Psoas muscle (tissue), 8 donors: ENCODE measurements around the gene RBM4. TPM values are rescaled to one million over a fixed set of nuclear protein-coding genes. Genes with fewer than 3 reads are reported as not detected.

Experiments
- ATAC-seq, 4 donors: fragments of 200-7000 bp; cut with Tn5 transposase; one replicate each; pipeline ENCODE4 v1.9.1; 2020; ENCODE audit warnings: moderate library complexity in 3 of 4, mild to moderate bottlenecking in 2 of 4
- DNase-seq, 2 donors: peaks; one replicate each; pipeline ENCODE4 v3.0.0-alpha.2; 2020
- H3K27ac ChIP-seq: fragments of 200-600 bp; one replicate; pipeline ENCODE4 v1.8.0; 2022
- H3K27me3 ChIP-seq, 3 donors: fragments of 200-600 bp in 1 of 3; one replicate each; pipeline versions ENCODE4 v1.6.1 to v1.8.0; 2013 to 2022; ENCODE audit warnings: low read length in 2 of 3, mild to moderate bottlenecking in 2 of 3, moderate library complexity in 1 of 3; ENCODE audit not compliant: insufficient read depth in 3 of 3
- H3K36me3 ChIP-seq, 2 donors: fragments of 200-600 bp in 1 of 2; one replicate each; pipeline versions ENCODE4 v1.6.1 to v1.8.0; 2013 to 2022; ENCODE audit warnings: low read depth in 1 of 2, mild to moderate bottlenecking in 1 of 2, moderate library complexity in 1 of 2; ENCODE audit not compliant: insufficient read depth in 1 of 2
- H3K4me1 ChIP-seq: fragments of 200-600 bp; one replicate; pipeline ENCODE4 v1.8.0; 2022
- H3K4me3 ChIP-seq: fragments of 200-600 bp; one replicate; pipeline ENCODE4 v1.8.0; 2022; ENCODE audit warnings: mild to moderate bottlenecking
- H3K9me3 ChIP-seq: fragments of 200-600 bp; one replicate; pipeline ENCODE4 v1.8.0; 2022
- WGBS, 3 donors: extraction: QIAGEN DNeasy Blood & Tissue Kit; methylation state at CpG; one replicate each; pipeline versions ENCODE4 v1.1.6 to v1.1.7; 2013; 5-methylcytosine and 5-hydroxymethylcytosine counted together
- intact Hi-C, 2 donors: fragments of 100-400 bp; cut with DNase I; formaldehyde crosslinking; loops; one replicate each; pipeline versions ENCODE4 v1.11.0 to v1.14.2; 2022
- polyA plus RNA-seq, 3 donors: library from polyadenylated mRNA; stranded (reverse); fragments of 200-250 nt; gene quantifications; one replicate each; pipeline ENCODE4 v1.2.3, GENCODE V29; 2013
- total RNA-seq, 4 donors: library from RNA; stranded (reverse); fragmentation: NEBNext Ultra II Directional in 2 of 4; extraction: Animal tissue kit (Norgen Biotek cat#: 25700) in 2 of 4; gene quantifications; one replicate each; pipeline versions ENCODE4 v1.2.1 to v1.2.4, GENCODE V29; 2021 to 2023
- TF ChIP-seq, protein P1 (sequence below): fragments of 200-600 bp; IDR thresholded peaks from one replicate; pipeline ENCODE4 v1.8.0; 2022; ENCODE audit warnings: antibody characterized with exemption
- donor health status: healthy with polysubstance abuse.
- donor health status: DM: no; HTN: no; CAD: no; lungs with moderate emphysema.
- donor health status: Bipolar disorder and iron deficiency.
- donor health status: healthy.
- donor health status: DM: yes; HTN: yes; CAD: no.
- donor health status: DM: no; HTN: no; CAD: no.
- donor health status: DM: no; HTN: no; CAD: no.
- donor health status: DM: yes; HTN: yes; CAD: no.

RBM4 gene
- total and polyA plus RNA-seq, 7 donors: 54.5 to 80.8 (median 63.5) TPM

DNA sequence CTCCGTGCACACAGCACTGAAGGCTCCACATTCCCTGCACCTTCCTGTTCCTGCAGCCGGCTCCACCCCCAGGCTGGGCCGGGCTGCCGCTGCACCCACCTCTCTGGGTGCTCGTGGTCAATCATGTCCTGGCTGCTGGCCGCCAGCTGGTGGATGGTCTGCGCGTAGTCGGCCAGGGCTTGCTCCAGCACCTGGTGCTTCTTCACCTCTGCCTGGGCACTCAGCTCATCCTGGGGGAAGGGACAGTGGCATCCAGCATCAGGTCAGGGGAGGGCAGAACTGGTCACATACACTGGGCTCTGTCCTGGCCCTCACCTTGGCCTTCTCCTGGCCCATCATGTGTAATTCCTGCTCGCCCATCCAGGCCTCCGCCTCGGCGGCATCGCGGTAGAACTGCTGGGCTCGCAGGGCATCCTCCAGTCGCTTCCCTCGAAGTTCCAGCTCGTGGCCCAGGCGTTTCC, 54.4 kb downstream of the RBM4 start:
- ATAC-seq (no peak), DNase-seq (no peak)
- intact Hi-C loops: loop anchor here in 1 of 2 donors (2.0 to 5.0 kb wide), 2 partner anchors 142 to 189 kb away; no protein-coding TSS in a partner anchor
- TF ChIP-seq, protein P1, sequence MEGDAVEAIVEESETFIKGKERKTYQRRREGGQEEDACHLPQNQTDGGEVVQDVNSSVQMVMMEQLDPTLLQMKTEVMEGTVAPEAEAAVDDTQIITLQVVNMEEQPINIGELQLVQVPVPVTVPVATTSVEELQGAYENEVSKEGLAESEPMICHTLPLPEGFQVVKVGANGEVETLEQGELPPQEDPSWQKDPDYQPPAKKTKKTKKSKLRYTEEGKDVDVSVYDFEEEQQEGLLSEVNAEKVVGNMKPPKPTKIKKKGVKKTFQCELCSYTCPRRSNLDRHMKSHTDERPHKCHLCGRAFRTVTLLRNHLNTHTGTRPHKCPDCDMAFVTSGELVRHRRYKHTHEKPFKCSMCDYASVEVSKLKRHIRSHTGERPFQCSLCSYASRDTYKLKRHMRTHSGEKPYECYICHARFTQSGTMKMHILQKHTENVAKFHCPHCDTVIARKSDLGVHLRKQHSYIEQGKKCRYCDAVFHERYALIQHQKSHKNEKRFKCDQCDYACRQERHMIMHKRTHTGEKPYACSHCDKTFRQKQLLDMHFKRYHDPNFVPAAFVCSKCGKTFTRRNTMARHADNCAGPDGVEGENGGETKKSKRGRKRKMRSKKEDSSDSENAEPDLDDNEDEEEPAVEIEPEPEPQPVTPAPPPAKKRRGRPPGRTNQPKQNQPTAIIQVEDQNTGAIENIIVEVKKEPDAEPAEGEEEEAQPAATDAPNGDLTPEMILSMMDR: no peak
- H3K4me3 ChIP-seq: no peak overlapping the region
- H3K4me1 ChIP-seq: no peaks in the 10 kb centered on the region
- H3K9me3 ChIP-seq: no peaks in the 10 kb centered on the region
- H3K27ac ChIP-seq: no peak overlapping the region
- WGBS, 3 donors: 90% methylated on average over 20 of the region's 20 CpGs
- H3K36me3 ChIP-seq: no peaks in the 10 kb centered on the region
- no peaks in the 10 kb centered on the region for H3K27me3 ChIP-seq

DNA sequence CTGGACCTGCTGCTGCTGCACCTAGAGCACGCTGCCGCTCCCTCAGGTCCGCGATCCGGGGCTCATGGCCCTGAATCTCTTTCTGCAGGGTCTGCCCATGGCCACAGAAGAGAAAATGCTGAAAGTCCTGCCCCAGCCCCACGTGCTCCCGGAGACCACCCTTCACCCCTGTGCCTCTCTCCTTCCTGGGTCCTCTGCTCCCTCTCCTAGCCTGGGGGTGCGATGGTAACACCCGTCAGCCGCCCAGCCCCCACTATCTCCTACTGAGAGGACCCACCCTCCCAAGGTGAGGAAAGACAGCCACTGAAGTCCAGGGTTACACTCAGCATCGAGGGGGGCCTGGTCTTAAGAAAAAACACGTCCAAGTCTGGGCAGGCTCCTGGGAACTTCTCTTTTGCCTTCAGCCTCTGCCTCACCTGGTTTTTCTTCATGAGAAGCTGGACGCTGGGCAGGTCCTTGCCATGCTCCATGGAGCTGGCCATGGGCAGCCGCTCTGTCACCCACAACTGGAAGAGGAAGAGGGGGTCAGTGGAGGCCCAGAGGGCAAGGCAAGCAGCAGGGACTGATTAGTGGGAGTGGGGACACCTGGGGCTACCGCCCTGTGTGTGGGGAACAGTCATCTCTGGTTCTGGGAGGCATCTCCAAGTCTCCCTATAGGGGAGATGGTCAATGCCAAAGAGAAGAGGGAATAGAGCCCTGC, 55.0 kb downstream of the RBM4 start:
- H3K4me1 ChIP-seq: no peaks in the 10 kb centered on the region

DNA sequence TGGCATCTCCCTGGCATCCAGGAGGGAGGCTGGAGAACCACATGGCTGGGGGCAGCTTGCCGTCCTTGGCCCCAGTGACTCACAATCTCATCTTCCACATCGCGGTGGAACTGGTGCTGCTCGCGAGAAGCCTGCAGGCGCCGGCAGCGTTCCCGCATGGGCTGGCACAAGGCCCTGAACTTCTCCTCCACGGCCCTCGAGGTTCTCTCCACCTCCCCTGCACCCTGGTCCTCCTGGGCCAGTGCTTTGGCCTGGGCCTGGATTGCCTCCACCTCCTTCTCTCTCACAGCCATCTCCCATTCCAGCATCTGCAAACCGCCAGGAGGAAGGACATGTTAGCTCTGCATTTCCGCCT, 55.5 kb downstream of the RBM4 start:
- Histone ChIP-seq H3K36me3 (no peaks in the 10 kb centered on the region), H3K4me1 (no peaks in the 10 kb centered on the region), H3K27me3 (no peaks in the 10 kb centered on the region), H3K27ac (no peak overlapping the region), H3K9me3 (no peaks in the 10 kb centered on the region), H3K4me3 (no peak overlapping the region)
- DNase-seq (no peak), ATAC-seq (no peak)
- intact Hi-C loops: loop anchor here (1.0 to 5.0 kb wide), 3 partner anchors 140 to 189 kb away; no protein-coding TSS in a partner anchor
- WGBS, 3 donors: 87 to 91% (median 88%) methylated on average over 13 of the region's 13 CpGs
- TF ChIP-seq, protein P1: no peak

More for the DNA sequence above, 55.0 kb downstream of the RBM4 start:
- Histone ChIP-seq H3K4me3 (no peak overlapping the region), H3K9me3 (no peaks in the 10 kb centered on the region), H3K36me3 (no peaks in the 10 kb centered on the region), H3K27me3 (no peaks in the 10 kb centered on the region), H3K27ac (no peak overlapping the region)
- 91 to 95% (median 91%) methylated on average over 14 to 15 of the region's 15 CpGs for WGBS, 3 donors
- DNase-seq: no peak
- intact Hi-C loops: loop anchor here (1.0 to 5.0 kb wide), 4 partner anchors 141 to 189 kb away; no protein-coding TSS in a partner anchor
- no peak for ATAC-seq
- TF ChIP-seq, protein P1: no peak

DNA sequence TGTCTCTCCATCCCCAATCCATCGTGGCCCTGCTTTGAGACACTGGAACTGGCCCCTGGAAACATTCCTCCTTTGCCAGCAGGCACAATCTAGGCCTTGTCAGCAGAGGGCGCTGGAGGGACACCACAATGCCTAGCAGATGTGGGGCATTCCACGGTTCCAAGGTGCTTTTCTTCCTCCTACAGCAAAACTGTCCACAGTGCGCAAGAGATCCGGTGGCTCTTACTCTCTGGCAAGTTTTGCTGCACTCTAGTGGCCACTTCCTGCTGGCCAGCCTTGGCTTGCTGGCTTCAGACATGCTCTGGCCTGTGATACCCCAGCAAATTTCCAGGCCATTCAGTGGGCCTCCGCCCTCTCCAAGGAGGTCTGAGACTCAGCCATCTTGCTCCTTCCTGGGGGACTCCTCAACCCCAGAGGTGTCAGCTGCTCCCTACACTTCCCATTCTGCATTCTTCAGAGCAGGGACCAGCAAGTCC, 56.3 kb downstream of the RBM4 start:
- ATAC-seq (peak; percentile 88 to 94 (median 93)), DNase-seq (peak; percentile 84 to 91)
- TF ChIP-seq, protein P1: peak; percentile 90
- no peak overlapping the region for H3K27ac ChIP-seq
- no peaks in the 10 kb centered on the region for H3K36me3 ChIP-seq
- H3K4me3 ChIP-seq: no peak overlapping the region
- WGBS, 3 donors: 16 to 17% (median 17%) methylated on average over 6 of the region's 6 CpGs
- intact Hi-C loops: loop anchor here (1.0 to 5.0 kb wide), 3 partner anchors 140 to 188 kb away; no protein-coding TSS in a partner anchor
- no peaks in the 10 kb centered on the region for H3K9me3 ChIP-seq
- no peaks in the 10 kb centered on the region for H3K27me3 ChIP-seq
- H3K4me1 ChIP-seq: no peaks in the 10 kb centered on the region

Other genes with a start within 250 kb of the RBM4 start
- not detected for gene NPAS4, start 217.7 kb upstream of the RBM4 start, total RNA-seq
- under 1 TPM in 1 of 3 donors, not detected in 2; 0.05 TPM for gene NPAS4, start 217.7 kb upstream of the RBM4 start, polyA plus RNA-seq
- 10 to 100 TPM; 37.0 to 57.4 (median 48.7) TPM for gene MRPL11, start 199.9 kb upstream of the RBM4 start, total RNA-seq
- 10 to 100 TPM; 60.4 to 60.9 (median 60.7) TPM for gene MRPL11, start 199.9 kb upstream of the RBM4 start, polyA plus RNA-seq
- 10 to 100 TPM in 2 of 4 donors, 1 to 10 TPM in 2; 5.3 to 22.5 (median 11.4) TPM for gene PELI3, start 171.8 kb upstream of the RBM4 start, total RNA-seq
- 10 to 100 TPM in 2 of 3 donors, 1 to 10 TPM in 1; 3.1 to 46.8 (median 14.4) TPM for gene PELI3, start 171.8 kb upstream of the RBM4 start, polyA plus RNA-seq
- gene DPP3, start 158.3 kb upstream of the RBM4 start, total RNA-seq: 10 to 100 TPM; 24.0 to 44.4 (median 29.8) TPM
- 10 to 100 TPM; 30.7 to 58.7 (median 57.9) TPM for gene DPP3, start 158.3 kb upstream of the RBM4 start, polyA plus RNA-seq
- gene BBS1, start 128.1 kb upstream of the RBM4 start, total RNA-seq: 10 to 100 TPM in 3 of 4 donors, 1 to 10 TPM in 1; 8.4 to 15.3 (median 12.1) TPM
- 10 to 100 TPM in 1 of 3 donors, 1 to 10 TPM in 2; 4.4 to 13.8 (median 5.0) TPM for gene BBS1, start 128.1 kb upstream of the RBM4 start, polyA plus RNA-seq
- 1 to 10 TPM; 3.9 to 6.5 (median 5.2) TPM for gene ZDHHC24, start 92.7 kb upstream of the RBM4 start, total RNA-seq
- gene ZDHHC24, start 92.7 kb upstream of the RBM4 start, polyA plus RNA-seq: 1 to 10 TPM; 5.4 to 7.6 (median 5.5) TPM
- 100 to 1,000 TPM in 1 of 4 donors, 10 to 100 TPM in 2, 1 to 10 TPM in 1; 2.9 to 254 (median 78.4) TPM for gene ACTN3, start 91.8 kb upstream of the RBM4 start, total RNA-seq
- 100 to 1,000 TPM in 1 of 3 donors, 10 to 100 TPM in 1, 1 to 10 TPM in 1; 8.7 to 531 (median 15.1) TPM for gene ACTN3, start 91.8 kb upstream of the RBM4 start, polyA plus RNA-seq
- gene CTSF, start 70.1 kb upstream of the RBM4 start, total RNA-seq: 10 to 100 TPM; 31.5 to 79.0 (median 50.3) TPM
- 10 to 100 TPM; 16.5 to 33.0 (median 31.5) TPM for gene CTSF, start 70.1 kb upstream of the RBM4 start, polyA plus RNA-seq
- gene CCDC87, start 45.6 kb upstream of the RBM4 start, total RNA-seq: under 1 TPM in 3 of 4 donors, not detected in 1; 0.36 to 0.46 (median 0.36) TPM
- 1 to 10 TPM in 1 of 3 donors, under 1 TPM in 2; 0.06 to 1.1 (median 0.20) TPM for gene CCDC87, start 45.6 kb upstream of the RBM4 start, polyA plus RNA-seq
- gene CCS, start 45.5 kb upstream of the RBM4 start, total RNA-seq: 10 to 100 TPM; 10.5 to 17.0 (median 14.8) TPM
- 10 to 100 TPM; 15.2 to 22.9 (median 15.7) TPM for gene CCS, start 45.5 kb upstream of the RBM4 start, polyA plus RNA-seq
- gene RBM14, start 22.1 kb upstream of the RBM4 start, total RNA-seq: 10 to 100 TPM; 21.1 to 39.3 (median 34.0) TPM
- 10 to 100 TPM; 15.0 to 22.6 (median 17.6) TPM for gene RBM14, start 22.1 kb upstream of the RBM4 start, polyA plus RNA-seq
- gene RBM4B, start 39.2 kb downstream of the RBM4 start, total RNA-seq: 10 to 100 TPM in 2 of 4 donors, 1 to 10 TPM in 2; 3.6 to 11.0 (median 8.2) TPM
- gene RBM4B, start 39.2 kb downstream of the RBM4 start, polyA plus RNA-seq: 10 to 100 TPM in 1 of 3 donors, 1 to 10 TPM in 2; 8.9 to 12.8 (median 10.0) TPM
- 1 to 10 TPM in 1 of 4 donors, under 1 TPM in 3; 0.08 to 1.4 (median 0.72) TPM for gene SPTBN2, start 90.5 kb downstream of the RBM4 start, total RNA-seq
- under 1 TPM in 2 of 3 donors, not detected in 1; 0.08 to 0.16 TPM for gene SPTBN2, start 90.5 kb downstream of the RBM4 start, polyA plus RNA-seq
- 1 to 10 TPM; 3.1 to 5.0 (median 4.3) TPM for gene RCE1, start 204.7 kb downstream of the RBM4 start, total RNA-seq
- 10 to 100 TPM in 1 of 3 donors, 1 to 10 TPM in 2; 4.2 to 13.2 (median 5.1) TPM for gene RCE1, start 204.7 kb downstream of the RBM4 start, polyA plus RNA-seq
- 10 to 100 TPM in 3 of 4 donors, 1 to 10 TPM in 1; 7.4 to 11.8 (median 10.7) TPM for gene LRFN4, start 218.4 kb downstream of the RBM4 start, total RNA-seq
- 10 to 100 TPM in 2 of 3 donors, 1 to 10 TPM in 1; 8.5 to 16.6 (median 15.3) TPM for gene LRFN4, start 218.4 kb downstream of the RBM4 start, polyA plus RNA-seq